HepG2 (cell line): Measurements from ENCODE around the gene PMEL. TPM values are rescaled to one million over a fixed set of nuclear protein-coding genes. Genes with fewer than 3 reads are reported as not detected.
A peak's percentile ranks its signal among the peaks of the same experiment; 100 is the strongest.

Experiments used
- ARID2 ChIP-seq: sonication (generic); formaldehyde crosslinking; IDR thresholded peaks from 2 replicates; pipeline ENCODE4 v1.8.1; 2022; ENCODE audit warnings: mild to moderate bottlenecking, missing genetic modification reagents, borderline replicate concordance
- KDM1A ChIP-seq: IDR thresholded peaks from 2 replicates; pipeline ENCODE4 v1.6.1; 2016; ENCODE audit warnings: missing compliant biosample characterization
- KDM5A ChIP-seq: fragments of 200-600 bp; sonication (generic); IDR thresholded peaks from 2 replicates; pipeline ENCODE4 v1.7.0; 2018; ENCODE audit warnings: antibody characterized with exemption, mild to moderate bottlenecking, low read length, borderline replicate concordance
- KDM6A ChIP-seq: IDR thresholded peaks from 2 replicates; pipeline ENCODE4 v1.6.1; 2016; ENCODE audit warnings: low read depth
- MBNL3 ChIP-seq: fragments of 250-450 bp; sonication (Bioruptor Pico); conservative IDR thresholded peaks from 2 replicates; pipeline ENCODE4 v1.8.0; 2022; ENCODE audit warnings: mild to moderate bottlenecking, inconsistent platforms
- MIER2 ChIP-seq: IDR thresholded peaks from 2 replicates; pipeline ENCODE4 v1.6.1; 2016; ENCODE audit warnings: missing biosample characterization, missing genetic modification reagents
- SSRP1 ChIP-seq: IDR thresholded peaks from 2 replicates; pipeline ENCODE4 v1.6.1; 2016; ENCODE audit warnings: control low read depth
- TARDBP ChIP-seq: sonication (generic); formaldehyde crosslinking; IDR thresholded peaks from 2 replicates; pipeline ENCODE4 v1.8.0; 2022; ENCODE audit warnings: mild to moderate bottlenecking, missing genetic modification reagents
- TOE1 ChIP-seq: sonication (generic); formaldehyde crosslinking; IDR thresholded peaks from 2 replicates; pipeline ENCODE4 v1.4.0; 2020; ENCODE audit warnings: mild to moderate bottlenecking, missing genetic modification reagents
- ZBTB38 ChIP-seq: sonication (generic); formaldehyde crosslinking; IDR thresholded peaks from 2 replicates; pipeline ENCODE4 v1.5.1; 2020; ENCODE audit warnings: mild to moderate bottlenecking, missing genetic modification reagents
- ZNF253 ChIP-seq: sonication (generic); formaldehyde crosslinking; IDR thresholded peaks from 2 replicates; pipeline ENCODE4 v1.8.0; 2022; ENCODE audit warnings: mild to moderate bottlenecking, missing genetic modification reagents, borderline replicate concordance
- polyA plus RNA-seq, 8 experiments: library from polyadenylated mRNA; depleted of rRNA in 3 of 8; stranded (reverse) in 7 of 8; unstranded in 1 of 8; fragments of >200 nt; fragmentation: Illumina TruSeq in 4 of 8; extraction: Trizol in 4 of 8; gene quantifications; 2 replicates each; pipeline versions ENCODE4 v1.2.1 to v1.2.3, GENCODE V29; 2011 to 2016; ENCODE audit warnings: low read depth in 4 of 8, missing spikeins in 1 of 8, mixed read lengths in 1 of 8; ENCODE audit not compliant: insufficient read depth in 1 of 8
- total RNA-seq, 5 experiments: library from RNA; depleted of rRNA; stranded (reverse); fragments of >200 nt; fragmentation: Illumina TruSeq; extraction: Trizol; gene quantifications; 2 replicates each; pipeline ENCODE4 v1.2.3, GENCODE V29; 2016; ENCODE audit warnings: low read depth in 1 of 5
- TF ChIP-seq, protein P1 (sequence below), 2 experiments: sonication (generic) in 1 of 2; formaldehyde crosslinking in 1 of 2; IDR thresholded peaks; 2 replicates each; pipeline versions ENCODE4 v1.4.0 to v1.6.1; 2018 to 2020; ENCODE audit warnings: missing genetic modification reagents in 2 of 2, borderline replicate concordance in 1 of 2, low read depth in 1 of 2, mild to moderate bottlenecking in 1 of 2, missing biosample characterization in 1 of 2
- TF ChIP-seq, protein P2 (sequence below): sonication (generic); formaldehyde crosslinking; IDR thresholded peaks from 2 replicates; pipeline ENCODE4 v1.8.0; 2022; ENCODE audit warnings: missing genetic modification reagents, mild to moderate bottlenecking, moderate library complexity, borderline replicate concordance
- TF ChIP-seq, protein P3 (sequence below): sonication (generic); formaldehyde crosslinking; IDR thresholded peaks from 2 replicates; pipeline ENCODE4 v1.4.0; 2020; ENCODE audit warnings: missing genetic modification reagents
- TF ChIP-seq, protein P4 (sequence below): sonication (generic); formaldehyde crosslinking; IDR thresholded peaks from 2 replicates; pipeline ENCODE4 v1.5.0; 2020; ENCODE audit warnings: mild to moderate bottlenecking, missing genetic modification reagents, borderline replicate concordance

The PMEL gene
- total and polyA plus RNA-seq, 2 of the 13 experiments (the other 11 are each of a cell fraction or from before 2014, with no cell fraction given): 0.49 to 3.3 TPM

DNA sequence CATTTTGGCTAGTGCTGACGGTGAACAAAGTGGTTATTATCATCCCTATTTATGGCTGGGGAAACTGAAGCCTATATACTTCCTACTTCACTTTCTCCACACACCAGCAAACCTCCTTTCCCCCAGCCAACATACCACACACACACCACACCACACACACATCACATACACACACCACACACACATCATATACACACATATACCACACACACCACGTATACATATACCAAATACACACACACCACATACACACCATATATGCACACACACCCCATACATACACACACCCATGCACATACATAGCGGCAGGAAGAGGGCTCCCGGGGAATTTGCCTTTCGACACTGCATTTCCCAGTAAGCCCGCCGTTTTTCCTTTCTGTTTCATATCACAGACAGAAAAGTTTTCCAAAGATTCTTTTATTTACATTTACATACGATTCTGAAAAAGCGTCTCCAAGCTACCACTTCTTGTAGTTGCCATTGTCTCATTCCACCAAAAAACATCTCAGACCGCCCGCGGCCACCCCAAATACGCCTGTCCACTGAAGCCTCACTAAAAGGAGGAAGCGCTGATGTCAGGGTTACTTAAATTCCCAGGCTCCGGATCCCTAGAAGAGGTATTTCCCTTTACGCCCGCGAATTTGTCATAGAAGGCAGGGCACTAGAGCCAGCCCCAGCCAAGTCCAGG is 7.2 kb upstream of the PMEL start (continued):
- TF ChIP-seq, protein P1, sequence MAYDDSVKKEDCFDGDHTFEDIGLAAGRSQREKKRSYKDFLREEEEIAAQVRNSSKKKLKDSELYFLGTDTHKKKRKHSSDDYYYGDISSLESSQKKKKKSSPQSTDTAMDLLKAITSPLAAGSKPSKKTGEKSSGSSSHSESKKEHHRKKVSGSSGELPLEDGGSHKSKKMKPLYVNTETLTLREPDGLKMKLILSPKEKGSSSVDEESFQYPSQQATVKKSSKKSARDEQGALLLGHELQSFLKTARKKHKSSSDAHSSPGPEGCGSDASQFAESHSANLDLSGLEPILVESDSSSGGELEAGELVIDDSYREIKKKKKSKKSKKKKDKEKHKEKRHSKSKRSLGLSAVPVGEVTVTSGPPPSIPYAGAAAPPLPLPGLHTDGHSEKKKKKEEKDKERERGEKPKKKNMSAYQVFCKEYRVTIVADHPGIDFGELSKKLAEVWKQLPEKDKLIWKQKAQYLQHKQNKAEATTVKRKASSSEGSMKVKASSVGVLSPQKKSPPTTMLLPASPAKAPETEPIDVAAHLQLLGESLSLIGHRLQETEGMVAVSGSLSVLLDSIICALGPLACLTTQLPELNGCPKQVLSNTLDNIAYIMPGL (CRISPR knock-in tag; IDR thresholded peaks at IDR 0.05; ENCODE audit: borderline replicate concordance in 1 of 2, low read depth in 1 of 2): no peak
- TF ChIP-seq KDM1A (CRISPR knock-in tag) (no peak), TOE1 (0 out of 2 replicates have a peak, but pooled peaks have one; percentile 13), TARDBP (CRISPR knock-in tag) (no peak), MIER2 (CRISPR knock-in tag) (no peak), SSRP1 (CRISPR knock-in tag) (no peak), ZNF253 (CRISPR knock-in tag) (no peak), KDM6A (no peak), ARID2 (CRISPR knock-in tag) (peak; percentile 87; the same call in 1 of the 2 replicates), MBNL3 (no peak), ZBTB38 (CRISPR knock-in tag) (peak; percentile 40; the same call in 1 of the 2 replicates), KDM5A (peak; percentile 72; the same call in 1 of the 2 replicates)
- TF ChIP-seq, protein P2, sequence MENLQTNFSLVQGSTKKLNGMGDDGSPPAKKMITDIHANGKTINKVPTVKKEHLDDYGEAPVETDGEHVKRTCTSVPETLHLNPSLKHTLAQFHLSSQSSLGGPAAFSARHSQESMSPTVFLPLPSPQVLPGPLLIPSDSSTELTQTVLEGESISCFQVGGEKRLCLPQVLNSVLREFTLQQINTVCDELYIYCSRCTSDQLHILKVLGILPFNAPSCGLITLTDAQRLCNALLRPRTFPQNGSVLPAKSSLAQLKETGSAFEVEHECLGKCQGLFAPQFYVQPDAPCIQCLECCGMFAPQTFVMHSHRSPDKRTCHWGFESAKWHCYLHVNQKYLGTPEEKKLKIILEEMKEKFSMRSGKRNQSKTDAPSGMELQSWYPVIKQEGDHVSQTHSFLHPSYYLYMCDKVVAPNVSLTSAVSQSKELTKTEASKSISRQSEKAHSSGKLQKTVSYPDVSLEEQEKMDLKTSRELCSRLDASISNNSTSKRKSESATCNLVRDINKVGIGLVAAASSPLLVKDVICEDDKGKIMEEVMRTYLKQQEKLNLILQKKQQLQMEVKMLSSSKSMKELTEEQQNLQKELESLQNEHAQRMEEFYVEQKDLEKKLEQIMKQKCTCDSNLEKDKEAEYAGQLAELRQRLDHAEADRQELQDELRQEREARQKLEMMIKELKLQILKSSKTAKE (CRISPR knock-in tag): no peak
- TF ChIP-seq, protein P3, sequence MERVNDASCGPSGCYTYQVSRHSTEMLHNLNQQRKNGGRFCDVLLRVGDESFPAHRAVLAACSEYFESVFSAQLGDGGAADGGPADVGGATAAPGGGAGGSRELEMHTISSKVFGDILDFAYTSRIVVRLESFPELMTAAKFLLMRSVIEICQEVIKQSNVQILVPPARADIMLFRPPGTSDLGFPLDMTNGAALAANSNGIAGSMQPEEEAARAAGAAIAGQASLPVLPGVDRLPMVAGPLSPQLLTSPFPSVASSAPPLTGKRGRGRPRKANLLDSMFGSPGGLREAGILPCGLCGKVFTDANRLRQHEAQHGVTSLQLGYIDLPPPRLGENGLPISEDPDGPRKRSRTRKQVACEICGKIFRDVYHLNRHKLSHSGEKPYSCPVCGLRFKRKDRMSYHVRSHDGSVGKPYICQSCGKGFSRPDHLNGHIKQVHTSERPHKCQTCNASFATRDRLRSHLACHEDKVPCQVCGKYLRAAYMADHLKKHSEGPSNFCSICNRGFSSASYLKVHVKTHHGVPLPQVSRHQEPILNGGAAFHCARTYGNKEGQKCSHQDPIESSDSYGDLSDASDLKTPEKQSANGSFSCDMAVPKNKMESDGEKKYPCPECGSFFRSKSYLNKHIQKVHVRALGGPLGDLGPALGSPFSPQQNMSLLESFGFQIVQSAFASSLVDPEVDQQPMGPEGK (CRISPR knock-in tag): 0 out of 2 replicates have a peak, but pooled peaks have one; percentile 9
- TF ChIP-seq, protein P4, sequence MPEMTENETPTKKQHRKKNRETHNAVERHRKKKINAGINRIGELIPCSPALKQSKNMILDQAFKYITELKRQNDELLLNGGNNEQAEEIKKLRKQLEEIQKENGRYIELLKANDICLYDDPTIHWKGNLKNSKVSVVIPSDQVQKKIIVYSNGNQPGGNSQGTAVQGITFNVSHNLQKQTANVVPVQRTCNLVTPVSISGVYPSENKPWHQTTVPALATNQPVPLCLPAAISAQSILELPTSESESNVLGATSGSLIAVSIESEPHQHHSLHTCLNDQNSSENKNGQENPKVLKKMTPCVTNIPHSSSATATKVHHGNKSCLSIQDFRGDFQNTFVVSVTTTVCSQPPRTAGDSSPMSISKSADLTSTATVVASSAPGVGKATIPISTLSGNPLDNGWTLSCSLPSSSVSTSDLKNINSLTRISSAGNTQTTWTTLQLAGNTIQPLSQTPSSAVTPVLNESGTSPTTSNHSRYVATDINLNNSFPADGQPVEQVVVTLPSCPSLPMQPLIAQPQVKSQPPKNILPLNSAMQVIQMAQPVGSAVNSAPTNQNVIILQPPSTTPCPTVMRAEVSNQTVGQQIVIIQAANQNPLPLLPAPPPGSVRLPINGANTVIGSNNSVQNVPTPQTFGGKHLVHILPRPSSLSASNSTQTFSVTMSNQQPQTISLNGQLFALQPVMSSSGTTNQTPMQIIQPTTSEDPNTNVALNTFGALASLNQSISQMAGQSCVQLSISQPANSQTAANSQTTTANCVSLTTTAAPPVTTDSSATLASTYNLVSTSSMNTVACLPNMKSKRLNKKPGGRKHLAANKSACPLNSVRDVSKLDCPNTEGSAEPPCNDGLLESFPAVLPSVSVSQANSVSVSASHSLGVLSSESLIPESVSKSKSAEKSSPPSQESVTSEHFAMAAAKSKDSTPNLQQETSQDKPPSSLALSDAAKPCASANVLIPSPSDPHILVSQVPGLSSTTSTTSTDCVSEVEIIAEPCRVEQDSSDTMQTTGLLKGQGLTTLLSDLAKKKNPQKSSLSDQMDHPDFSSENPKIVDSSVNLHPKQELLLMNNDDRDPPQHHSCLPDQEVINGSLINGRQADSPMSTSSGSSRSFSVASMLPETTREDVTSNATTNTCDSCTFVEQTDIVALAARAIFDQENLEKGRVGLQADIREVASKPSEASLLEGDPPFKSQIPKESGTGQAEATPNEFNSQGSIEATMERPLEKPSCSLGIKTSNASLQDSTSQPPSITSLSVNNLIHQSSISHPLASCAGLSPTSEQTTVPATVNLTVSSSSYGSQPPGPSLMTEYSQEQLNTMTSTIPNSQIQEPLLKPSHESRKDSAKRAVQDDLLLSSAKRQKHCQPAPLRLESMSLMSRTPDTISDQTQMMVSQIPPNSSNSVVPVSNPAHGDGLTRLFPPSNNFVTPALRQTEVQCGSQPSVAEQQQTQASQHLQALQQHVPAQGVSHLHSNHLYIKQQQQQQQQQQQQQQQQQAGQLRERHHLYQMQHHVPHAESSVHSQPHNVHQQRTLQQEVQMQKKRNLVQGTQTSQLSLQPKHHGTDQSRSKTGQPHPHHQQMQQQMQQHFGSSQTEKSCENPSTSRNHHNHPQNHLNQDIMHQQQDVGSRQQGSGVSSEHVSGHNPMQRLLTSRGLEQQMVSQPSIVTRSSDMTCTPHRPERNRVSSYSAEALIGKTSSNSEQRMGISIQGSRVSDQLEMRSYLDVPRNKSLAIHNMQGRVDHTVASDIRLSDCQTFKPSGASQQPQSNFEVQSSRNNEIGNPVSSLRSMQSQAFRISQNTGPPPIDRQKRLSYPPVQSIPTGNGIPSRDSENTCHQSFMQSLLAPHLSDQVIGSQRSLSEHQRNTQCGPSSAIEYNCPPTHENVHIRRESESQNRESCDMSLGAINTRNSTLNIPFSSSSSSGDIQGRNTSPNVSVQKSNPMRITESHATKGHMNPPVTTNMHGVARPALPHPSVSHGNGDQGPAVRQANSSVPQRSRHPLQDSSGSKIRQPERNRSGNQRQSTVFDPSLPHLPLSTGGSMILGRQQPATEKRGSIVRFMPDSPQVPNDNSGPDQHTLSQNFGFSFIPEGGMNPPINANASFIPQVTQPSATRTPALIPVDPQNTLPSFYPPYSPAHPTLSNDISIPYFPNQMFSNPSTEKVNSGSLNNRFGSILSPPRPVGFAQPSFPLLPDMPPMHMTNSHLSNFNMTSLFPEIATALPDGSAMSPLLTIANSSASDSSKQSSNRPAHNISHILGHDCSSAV (CRISPR knock-in tag): no peak
